ENCODE measurements around the gene ADGRD1. TPM values are rescaled to one million over a fixed set of nuclear protein-coding genes. Genes with fewer than 3 reads are reported as not detected.
A peak's percentile ranks its signal among the peaks of the same experiment; 100 is the strongest.

ADGRD1 gene
- total RNA-seq, 1 experiment from 2014 or later: 0.77 TPM

- TF ChIP-seq ZNF532 (CRISPR knock-in tag; IDR thresholded peaks at IDR 0.05; ENCODE audit: borderline replicate concordance) (no peak), NR2C2 (CRISPR knock-in tag; IDR thresholded peaks at IDR 0.05) (no peak)
Observed at GRCh38 chr12:131115766-131116467, 162.2 kb downstream of the ADGRD1 start (continued).

- Mint-ChIP-seq H3K9me3 (no peaks in the 10 kb centered on the region), H3K4me3 (no peak overlapping the region), H3K36me3 (no peaks in the 10 kb centered on the region), H3K27ac (no peak overlapping the region), H3K27me3 (ENCODE audit: low read depth) (0 out of 2 replicates have a peak, but pooled peaks cover 4% of the 10 kb centered on the region), H3K4me1 (peaks cover 13% of the 10 kb centered on the region)
- ChIA-PET POLR2A (no interaction called here), CTCF (interaction anchor here (0.6 to 9.1 kb wide), 25 partner anchors 8 to 679 kb away, joined by 3 to 98 read pairs (median 4); no protein-coding TSS in a partner anchor)
- TF ChIP-seq AFF4 (CRISPR knock-in tag; IDR thresholded peaks at IDR 0.05; ENCODE audit: borderline replicate concordance) (no peak), GRHL2 (CRISPR knock-in tag; IDR thresholded peaks at IDR 0.05; ENCODE audit: insufficient replicate concordance, severe bottlenecking) (no peak), SMAD3 (CRISPR knock-in tag; IDR thresholded peaks at IDR 0.05; ENCODE audit: borderline replicate concordance) (no peak), ZNF396 (CRISPR knock-in tag; IDR thresholded peaks at IDR 0.05; ENCODE audit: borderline replicate concordance) (no peak), ZNF121 (CRISPR knock-in tag; IDR thresholded peaks at IDR 0.05) (no peak), ETV6 (CRISPR knock-in tag; IDR thresholded peaks at IDR 0.05) (no peak), HMGXB4 (CRISPR knock-in tag; IDR thresholded peaks at IDR 0.05) (no peak), ESRRA (CRISPR knock-in tag; IDR thresholded peaks at IDR 0.05; ENCODE audit: borderline replicate concordance) (no peak), RORB (CRISPR knock-in tag; IDR thresholded peaks at IDR 0.05) (no peak)
- peak; percentile 64 for DNase-seq (ENCODE audit: low spot score)
- ATAC-seq: peak; percentile 85
Observed at GRCh38 chr12:131116468-131117117, 162.9 kb downstream of the ADGRD1 start.

All from WTC11 (cell line).